Neural progenitor cell (in vitro differentiated cells): ENCODE results near the gene GPHN. TPM values are rescaled to one million over a fixed set of nuclear protein-coding genes. Genes with fewer than 3 reads are reported as not detected.
"Not testable (repeated sequence)": the region's sequence is repeated elsewhere in the genome, so short reads cannot be mapped to it uniquely, and the experiment has no call there.

Experiments
- DNase-seq: peaks from one replicate; pipeline ENCODE4 v3.0.0-alpha.2; 2016; ENCODE audit warnings: low spot score
- H2AFZ ChIP-seq: fragments of 200-600 bp; sonication (generic); replicated peaks from 2 replicates; pipeline ENCODE4 v1.6.1; 2016; ENCODE audit warnings: antibody characterized with exemption
- H3F3A ChIP-seq: fragments of 200-600 bp; sonication (generic); 2 replicates; pipeline ENCODE4 v1.6.1; 2016; ENCODE audit warnings: antibody characterized with exemption, low read depth
- H3K27ac ChIP-seq: fragments of 200-600 bp; sonication (generic); 2 replicates; pipeline ENCODE4 v1.5.1; 2016; ENCODE audit warnings: mild to moderate bottlenecking
- H3K27me3 ChIP-seq: fragments of 200-600 bp; sonication (generic); 2 replicates; pipeline ENCODE4 v1.6.1; 2016; ENCODE audit warnings: mild to moderate bottlenecking, moderate library complexity
- H3K36me3 ChIP-seq: fragments of 200-600 bp; sonication (generic); 2 replicates; pipeline ENCODE4 v1.5.1; 2016
- H3K4me1 ChIP-seq: fragments of 200-600 bp; sonication (generic); 2 replicates; pipeline ENCODE4 v1.6.1; 2016; ENCODE audit warnings: mixed run types
- H3K4me2 ChIP-seq: fragments of 200-600 bp; sonication (generic); 2 replicates; pipeline ENCODE4 v1.6.1; 2016
- H3K4me3 ChIP-seq: fragments of 200-600 bp; sonication (generic); 2 replicates; pipeline ENCODE4 v1.5.1; 2016
- H3K79me2 ChIP-seq: fragments of 200-600 bp; sonication (generic); 2 replicates; pipeline ENCODE4 v1.6.1; 2016; ENCODE audit warnings: low read depth
- H3K9ac ChIP-seq: fragments of 200-600 bp; sonication (generic); 2 replicates; pipeline ENCODE4 v1.6.1; 2016
- H3K9me3 ChIP-seq: fragments of 200-600 bp; sonication (generic); 2 replicates; pipeline ENCODE4 v1.5.1; 2016; ENCODE audit warnings: low read depth
- H4K20me1 ChIP-seq: fragments of 200-600 bp; sonication (generic); 2 replicates; pipeline ENCODE4 v1.6.1; 2016; ENCODE audit warnings: low read depth
- H3K27ac Mint-ChIP-seq: 3 replicates; pipeline ENCODE4 v1.8.0; 2021; ENCODE audit warnings: mixed read lengths
- H3K27me3 Mint-ChIP-seq: 2 replicates; pipeline ENCODE4 v1.8.0; 2022; ENCODE audit warnings: low read depth, mild to moderate bottlenecking, inconsistent platforms, moderate library complexity, mixed read lengths; ENCODE audit not compliant: insufficient read depth
- H3K36me3 Mint-ChIP-seq: 3 replicates; pipeline ENCODE4 v1.8.0; 2021; ENCODE audit warnings: mixed read lengths
- H3K4me1 Mint-ChIP-seq: 3 replicates; pipeline ENCODE4 v1.8.0; 2021; ENCODE audit warnings: mixed read lengths
- H3K4me3 Mint-ChIP-seq: 3 replicates; pipeline ENCODE4 v1.8.0; 2021; ENCODE audit warnings: mild to moderate bottlenecking, moderate library complexity, mixed read lengths
- H3K9me3 Mint-ChIP-seq: 3 replicates; pipeline ENCODE4 v1.8.0; 2020; ENCODE audit warnings: mixed read lengths
- EZH2 ChIP-seq: fragments of 200-600 bp; sonication (generic); IDR thresholded peaks from 2 replicates; pipeline ENCODE4 v1.6.1; 2017; ENCODE audit warnings: antibody characterized with exemption, mild to moderate bottlenecking, moderate library complexity
- EZH2phosphoT487 ChIP-seq: fragments of 200-600 bp; sonication (generic); IDR thresholded peaks from 2 replicates; pipeline ENCODE4 v1.6.1; 2017; ENCODE audit warnings: antibody characterized with exemption
- total RNA-seq: library from RNA; depleted of rRNA; stranded (reverse); fragments of >200 nt; gene quantifications from 2 replicates; pipeline ENCODE4 v1.2.3, GENCODE V29; 2015; ENCODE audit warnings: low replicate concordance
- TF ChIP-seq, protein P1 (sequence below): fragments of 200-600 bp; sonication (generic); IDR thresholded peaks from 2 replicates; pipeline ENCODE4 v1.5.1; 2017; ENCODE audit warnings: antibody characterized with exemption, mild to moderate bottlenecking

The GPHN gene
- total RNA-seq, 1 donor from 2014 or later = 42.9 TPM

DNA sequence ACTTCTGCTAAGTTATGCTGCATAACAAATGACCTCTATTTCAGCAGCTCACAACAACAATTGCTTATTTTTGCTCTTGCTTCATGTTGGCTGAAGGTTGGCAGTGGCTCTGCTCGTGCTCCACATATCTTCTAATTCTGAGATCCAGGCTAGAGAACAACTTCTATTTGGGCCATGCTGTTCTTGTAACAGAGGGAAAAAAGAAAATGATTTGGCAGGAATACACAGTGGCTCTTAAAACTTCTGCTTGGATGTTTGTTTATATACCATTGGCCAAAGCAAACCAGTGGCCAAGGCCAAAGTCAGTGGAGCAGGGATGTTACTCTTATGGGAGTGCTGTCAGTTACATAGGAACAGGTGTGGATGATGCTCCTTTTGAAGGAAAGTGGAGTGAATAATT is 32.1 kb downstream of the GPHN start:
- Mint-ChIP-seq H3K36me3 (no peaks in the 10 kb centered on the region), H3K27ac (no peak overlapping the region), H3K27me3 (no peaks in the 10 kb centered on the region), H3K4me3 (no peak overlapping the region), H3K4me1 (no peaks in the 10 kb centered on the region), H3K9me3 (peaks cover 5% of the 10 kb centered on the region)
- H3K9ac ChIP-seq = no peak overlapping the region
- no peaks in the 10 kb centered on the region for H3K27me3 ChIP-seq
- H3F3A ChIP-seq = no peaks in the 10 kb centered on the region
- no peak overlapping the region for H3K27ac ChIP-seq
- no peak overlapping the region for H2AFZ ChIP-seq
- no peak for DNase-seq
- H3K36me3 ChIP-seq = no peaks in the 10 kb centered on the region
- no peaks in the 10 kb centered on the region for H4K20me1 ChIP-seq
- H3K79me2 ChIP-seq = peaks cover 35% of the 10 kb centered on the region
- peaks cover 4% of the 10 kb centered on the region for H3K9me3 ChIP-seq
- H3K4me1 ChIP-seq = no peaks in the 10 kb centered on the region
- no peak overlapping the region for H3K4me3 ChIP-seq
- TF ChIP-seq EZH2 (no peak), EZH2phosphoT487 (no peak)
- TF ChIP-seq, protein P1, sequence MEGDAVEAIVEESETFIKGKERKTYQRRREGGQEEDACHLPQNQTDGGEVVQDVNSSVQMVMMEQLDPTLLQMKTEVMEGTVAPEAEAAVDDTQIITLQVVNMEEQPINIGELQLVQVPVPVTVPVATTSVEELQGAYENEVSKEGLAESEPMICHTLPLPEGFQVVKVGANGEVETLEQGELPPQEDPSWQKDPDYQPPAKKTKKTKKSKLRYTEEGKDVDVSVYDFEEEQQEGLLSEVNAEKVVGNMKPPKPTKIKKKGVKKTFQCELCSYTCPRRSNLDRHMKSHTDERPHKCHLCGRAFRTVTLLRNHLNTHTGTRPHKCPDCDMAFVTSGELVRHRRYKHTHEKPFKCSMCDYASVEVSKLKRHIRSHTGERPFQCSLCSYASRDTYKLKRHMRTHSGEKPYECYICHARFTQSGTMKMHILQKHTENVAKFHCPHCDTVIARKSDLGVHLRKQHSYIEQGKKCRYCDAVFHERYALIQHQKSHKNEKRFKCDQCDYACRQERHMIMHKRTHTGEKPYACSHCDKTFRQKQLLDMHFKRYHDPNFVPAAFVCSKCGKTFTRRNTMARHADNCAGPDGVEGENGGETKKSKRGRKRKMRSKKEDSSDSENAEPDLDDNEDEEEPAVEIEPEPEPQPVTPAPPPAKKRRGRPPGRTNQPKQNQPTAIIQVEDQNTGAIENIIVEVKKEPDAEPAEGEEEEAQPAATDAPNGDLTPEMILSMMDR = no peak
- H3K4me2 ChIP-seq = no peak overlapping the region

DNA sequence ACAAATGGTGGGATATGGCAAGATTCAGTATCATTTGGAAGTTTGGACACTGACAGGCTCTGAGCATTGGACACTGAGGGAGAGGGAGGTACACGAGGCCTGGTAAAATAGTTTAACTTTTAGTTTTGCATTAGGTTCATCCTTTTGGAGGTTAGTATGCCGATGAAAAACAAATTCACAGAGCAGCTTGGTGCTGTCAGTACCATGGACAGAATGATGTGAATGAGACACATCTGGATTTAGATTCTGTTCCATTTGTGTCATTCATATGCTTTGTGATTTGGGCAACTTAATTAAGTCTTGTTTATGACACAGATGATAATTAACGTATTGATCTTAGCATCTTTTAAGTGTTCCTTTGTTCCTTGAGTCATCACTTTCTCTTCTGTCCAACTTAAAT is 33.7 kb downstream of the GPHN start:
- Histone ChIP-seq H3K9ac (no peak overlapping the region), H4K20me1 (no peaks in the 10 kb centered on the region), H3K4me3 (no peak overlapping the region), H3K9me3 (peaks cover 4% of the 10 kb centered on the region), H3K27ac (no peak overlapping the region), H3K4me2 (no peak overlapping the region), H3K4me1 (no peaks in the 10 kb centered on the region), H3K27me3 (no peaks in the 10 kb centered on the region), H3F3A (no peaks in the 10 kb centered on the region), H2AFZ (no peak overlapping the region), H3K79me2 (peaks cover 23% of the 10 kb centered on the region), H3K36me3 (no peaks in the 10 kb centered on the region)
- Mint-ChIP-seq H3K36me3 (no peaks in the 10 kb centered on the region), H3K4me3 (no peak overlapping the region), H3K4me1 (no peaks in the 10 kb centered on the region), H3K9me3 (peaks cover 7% of the 10 kb centered on the region), H3K27me3 (no peaks in the 10 kb centered on the region), H3K27ac (no peak overlapping the region)
- no peak for DNase-seq
- TF ChIP-seq, protein P1 = no peak
- no peak for TF ChIP-seq EZH2
- no peak for TF ChIP-seq EZH2phosphoT487

DNA sequence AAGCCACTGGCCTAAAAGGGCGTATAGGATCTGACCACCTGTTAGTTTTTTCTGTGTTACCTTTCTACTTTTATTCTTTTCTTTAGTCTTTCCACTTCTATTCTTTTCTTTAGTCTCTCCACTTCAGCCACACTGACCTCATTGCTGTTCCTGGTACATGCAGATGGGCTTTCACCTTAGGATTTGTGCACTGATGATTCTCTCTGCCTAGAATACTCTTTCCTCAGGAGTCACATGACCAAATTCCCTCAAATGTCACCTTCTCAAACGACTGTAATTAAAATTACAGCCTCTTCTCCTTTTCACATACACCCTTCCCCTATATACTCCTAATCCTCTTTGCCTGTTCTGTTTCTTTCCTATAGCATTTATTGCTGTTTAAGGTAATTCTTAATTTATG is 36.0 kb downstream of the GPHN start:
- H3K4me1 ChIP-seq = no peaks in the 10 kb centered on the region
- Mint-ChIP-seq H3K27ac (no peak overlapping the region), H3K4me3 (no peak overlapping the region), H3K9me3 (peaks cover 16% of the 10 kb centered on the region), H3K36me3 (peaks cover 8% of the 10 kb centered on the region), H3K27me3 (no peaks in the 10 kb centered on the region), H3K4me1 (no peaks in the 10 kb centered on the region)
- H4K20me1 ChIP-seq = no peaks in the 10 kb centered on the region
- H3K79me2 ChIP-seq = peaks cover 2% of the 10 kb centered on the region
- no peak overlapping the region for H2AFZ ChIP-seq
- no peak for DNase-seq
- TF ChIP-seq EZH2 = no peak
- no peak for TF ChIP-seq EZH2phosphoT487
- TF ChIP-seq, protein P1 = no peak
- H3K4me3 ChIP-seq = no peak overlapping the region
- no peak overlapping the region for H3K9ac ChIP-seq
- H3K27ac ChIP-seq = no peak overlapping the region
- no peak overlapping the region for H3K4me2 ChIP-seq
- no peaks in the 10 kb centered on the region for H3F3A ChIP-seq
- H3K27me3 ChIP-seq = no peaks in the 10 kb centered on the region
- no peaks in the 10 kb centered on the region for H3K36me3 ChIP-seq
- H3K9me3 ChIP-seq = peaks cover 4% of the 10 kb centered on the region

DNA sequence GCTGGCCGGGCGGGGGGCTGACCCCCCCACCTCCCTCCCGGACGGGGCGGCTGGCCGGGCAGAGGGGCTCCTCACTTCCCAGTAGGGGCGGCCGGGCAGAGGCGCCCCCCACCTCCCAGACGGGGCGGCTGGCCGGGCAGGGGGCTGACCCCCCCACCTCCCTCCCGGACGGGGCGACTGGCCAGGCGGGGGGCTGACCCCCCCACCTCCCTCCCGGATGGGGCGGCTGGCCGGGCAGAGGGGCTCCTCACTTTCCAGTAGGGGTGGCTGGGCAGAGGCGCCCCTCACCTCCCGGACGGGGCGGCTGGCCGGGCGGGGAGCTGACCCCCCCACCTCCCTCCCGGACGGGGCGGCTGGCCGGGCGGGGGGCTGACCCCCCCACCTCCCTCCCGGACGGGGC is 37.2 kb downstream of the GPHN start:
- not testable (repeated sequence) for H3F3A ChIP-seq, H3K27me3 ChIP-seq, H3K27me3 Mint-ChIP-seq, H3K4me2 ChIP-seq, H2AFZ ChIP-seq, H3K4me3 Mint-ChIP-seq, H3K4me1 Mint-ChIP-seq, H3K79me2 ChIP-seq, H3K27ac ChIP-seq, DNase-seq, H3K9me3 ChIP-seq, H3K9ac ChIP-seq, H3K27ac Mint-ChIP-seq, H3K36me3 ChIP-seq, H3K4me1 ChIP-seq, H3K4me3 ChIP-seq, H4K20me1 ChIP-seq
- Mint-ChIP-seq H3K36me3 (peaks cover 11% of the 10 kb centered on the region), H3K9me3 (peaks cover 19% of the 10 kb centered on the region)

DNA sequence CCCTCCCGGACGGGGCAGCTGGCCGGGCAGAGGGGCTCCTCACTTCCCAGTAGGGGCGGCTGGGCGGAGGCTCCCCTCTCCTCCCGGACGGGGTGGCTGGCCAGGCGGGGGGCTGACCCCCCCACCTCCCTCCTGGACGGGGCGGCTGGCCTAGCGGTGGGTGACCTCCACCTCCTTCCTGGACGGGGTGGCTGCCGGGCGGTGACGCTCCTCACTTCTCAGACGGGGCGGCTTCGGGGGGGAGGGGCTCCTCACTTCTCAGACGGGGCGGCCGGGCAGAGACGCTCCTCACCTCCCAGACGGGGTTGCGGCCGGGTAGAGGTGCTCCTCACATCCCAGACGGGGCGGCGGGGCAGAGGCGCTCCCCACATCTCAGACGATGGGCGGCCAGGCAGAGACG is 37.8 kb downstream of the GPHN start:
- not testable (repeated sequence) for H3K27ac Mint-ChIP-seq, H3K27me3 ChIP-seq, H4K20me1 ChIP-seq, H3K27me3 Mint-ChIP-seq, H3K27ac ChIP-seq, H3K79me2 ChIP-seq, H3K4me2 ChIP-seq, H3K9ac ChIP-seq, DNase-seq, H3K4me1 Mint-ChIP-seq, H3F3A ChIP-seq, H3K36me3 ChIP-seq, H3K4me3 Mint-ChIP-seq, H3K4me3 ChIP-seq, H3K9me3 ChIP-seq, H3K4me1 ChIP-seq, H2AFZ ChIP-seq
- H3K36me3 Mint-ChIP-seq = peaks cover 11% of the 10 kb centered on the region
- peaks cover 23% of the 10 kb centered on the region for H3K9me3 Mint-ChIP-seq
